Activated T-helper 9 cell treated with anti-CD3 and anti-CD28 coated beads, Interleukin-2, amount 50 U/mL, for 16 hours (primary cell): ENCODE results near the gene ZFAND5.

Source experiments
- DNase-seq: peaks from one replicate; pipeline ENCODE4 v3.0.0-alpha.2; 2020; ENCODE audit warnings: low read depth

Gene ZFAND5

DNA sequence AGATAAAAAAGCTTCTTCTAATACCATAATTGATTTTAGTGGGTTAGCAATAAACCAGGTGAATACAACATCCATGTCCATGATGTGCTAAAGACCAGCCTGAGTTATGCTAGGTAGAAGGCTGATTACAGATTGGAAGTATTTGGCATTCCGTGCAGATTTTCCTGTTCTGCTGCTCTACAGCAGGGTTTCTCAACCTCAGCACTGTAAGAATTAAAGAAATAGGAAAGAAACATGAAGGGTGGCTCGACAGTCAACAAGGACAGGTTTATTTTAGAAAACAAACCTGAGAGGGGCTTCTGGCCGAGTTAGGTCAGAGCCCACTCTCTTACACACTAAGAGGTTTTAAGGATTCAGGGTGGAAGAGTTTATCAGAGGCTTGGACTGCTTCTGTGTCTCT is 42.3 kb downstream of the ZFAND5 start:
- no peak for DNase-seq

DNA sequence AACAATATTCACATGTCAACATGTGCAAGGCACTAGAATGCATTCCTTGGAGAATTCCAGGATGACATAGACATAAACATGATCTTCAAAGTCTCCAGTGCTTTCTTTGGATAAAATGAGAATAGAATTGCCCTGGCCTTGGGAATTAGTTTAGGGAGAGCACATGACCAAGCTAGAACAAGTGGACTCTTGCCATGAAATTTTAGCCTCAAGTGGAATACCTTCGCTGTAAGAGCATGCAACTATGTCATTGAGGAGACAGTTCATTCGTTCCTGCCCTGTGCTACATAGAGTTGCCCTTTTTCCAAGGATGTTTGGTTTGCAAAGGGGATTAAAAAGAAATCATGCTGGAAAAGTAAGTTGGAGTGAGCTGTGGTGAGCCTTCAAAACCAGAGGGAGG is 42.7 kb downstream of the ZFAND5 start:
- DNase-seq, result no peak

DNA sequence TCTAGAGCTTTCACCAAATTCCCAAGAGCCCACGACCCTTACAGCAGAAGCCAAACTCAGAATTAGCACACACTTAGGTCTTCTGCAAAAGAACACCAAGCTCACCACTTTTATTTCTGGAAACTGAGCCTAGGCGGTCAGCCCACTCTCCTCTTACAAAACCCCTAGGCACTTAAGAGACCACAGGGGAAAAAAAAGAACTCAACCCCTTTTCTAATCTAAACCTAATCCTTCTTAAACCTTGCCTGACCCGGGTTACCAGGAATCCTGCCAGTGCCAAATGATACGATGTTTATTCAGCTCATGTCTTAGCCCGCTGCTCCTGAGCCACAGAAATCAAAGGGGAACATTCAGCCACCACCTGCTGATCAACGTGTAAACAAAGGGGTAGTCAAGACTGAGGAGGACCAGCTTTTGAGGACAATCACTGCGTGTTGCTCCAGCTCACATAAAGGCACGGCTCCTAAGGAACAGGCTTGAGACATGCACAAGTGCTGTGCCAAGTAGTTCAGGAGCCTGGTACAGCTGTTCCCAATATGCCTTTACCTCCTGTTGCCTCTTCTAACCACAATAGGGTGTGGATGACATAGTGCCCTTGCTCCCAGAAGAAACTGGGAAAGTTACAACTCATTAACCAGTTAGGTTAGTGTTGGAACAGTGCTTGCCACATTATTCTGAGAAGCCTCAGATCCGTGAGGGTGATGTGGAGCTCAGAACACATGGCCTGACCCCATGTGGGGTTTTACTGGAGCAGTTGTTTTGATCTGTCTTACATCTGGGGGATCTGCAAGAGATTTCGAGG is 49.3 kb downstream of the ZFAND5 start:
- DNase-seq, result no peak

DNA sequence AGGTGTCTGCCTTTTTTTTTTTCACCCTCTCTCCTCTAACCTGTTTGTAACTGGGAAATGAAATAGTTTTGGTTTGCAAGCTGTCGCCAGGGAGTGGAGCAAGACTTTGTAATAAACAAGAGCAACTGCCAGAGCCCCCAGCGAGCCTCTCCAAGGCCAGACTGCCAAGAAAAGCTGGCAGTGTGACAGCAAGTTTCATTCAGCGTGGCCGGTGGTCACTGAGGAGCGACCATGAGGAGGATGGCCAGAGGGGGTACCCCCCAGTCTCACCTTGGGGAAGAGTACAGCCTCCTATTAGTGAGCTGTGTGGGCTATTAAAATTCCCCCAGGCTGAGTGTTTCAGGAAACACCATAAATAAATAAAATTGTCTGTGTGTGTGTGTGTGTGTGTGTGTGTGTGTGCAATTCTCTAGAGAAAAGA is 49.9 kb downstream of the ZFAND5 start:
- no peak for DNase-seq

DNA sequence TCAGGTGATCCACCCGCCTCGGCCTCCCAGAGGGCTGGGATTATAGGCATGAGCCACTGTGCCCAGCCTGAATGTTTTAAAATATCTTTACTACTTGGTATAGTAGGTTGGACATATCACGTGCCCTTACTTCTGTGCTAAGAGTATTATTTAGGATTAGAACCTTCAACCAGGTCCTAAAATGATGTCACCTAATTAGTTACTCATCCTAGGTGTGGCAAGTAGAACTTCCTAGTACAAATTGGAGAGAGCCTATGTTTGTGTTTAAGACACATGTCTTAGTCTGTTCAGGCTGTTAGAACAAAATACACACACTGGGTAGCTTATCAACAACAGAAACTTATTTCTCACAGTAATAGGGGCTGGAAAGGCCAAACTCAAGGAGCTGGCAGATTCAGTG is 51.5 kb downstream of the ZFAND5 start:
- no peak for DNase-seq

DNA sequence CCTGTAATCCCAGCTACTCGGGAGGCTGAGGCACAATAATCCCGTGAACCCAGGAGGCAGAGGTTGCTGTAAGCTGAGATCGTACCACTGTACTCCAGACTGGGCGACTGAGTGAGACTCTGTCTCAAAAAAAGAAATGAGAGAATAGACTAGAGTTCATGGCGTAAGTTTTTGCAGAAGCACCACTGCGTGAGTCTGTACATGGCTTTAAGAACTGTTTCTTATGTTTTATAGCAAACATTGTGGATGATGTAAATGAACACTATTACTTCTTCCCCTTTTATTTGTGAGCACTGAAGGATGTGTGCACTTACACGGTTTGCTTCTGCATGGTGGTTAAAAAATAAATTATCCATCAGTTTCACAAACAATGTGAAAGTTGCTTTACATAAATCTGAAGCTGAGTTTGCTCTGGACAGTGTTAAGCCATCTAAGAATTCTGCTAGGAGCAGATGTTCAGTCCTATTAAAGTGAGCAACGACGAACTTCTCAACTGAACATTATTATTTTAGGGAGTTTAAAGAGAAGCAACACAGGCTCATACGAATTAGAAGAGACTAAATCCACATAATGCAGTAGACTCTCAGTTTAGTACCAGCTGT is 52.5 kb downstream of the ZFAND5 start:
- no peak for DNase-seq

DNA sequence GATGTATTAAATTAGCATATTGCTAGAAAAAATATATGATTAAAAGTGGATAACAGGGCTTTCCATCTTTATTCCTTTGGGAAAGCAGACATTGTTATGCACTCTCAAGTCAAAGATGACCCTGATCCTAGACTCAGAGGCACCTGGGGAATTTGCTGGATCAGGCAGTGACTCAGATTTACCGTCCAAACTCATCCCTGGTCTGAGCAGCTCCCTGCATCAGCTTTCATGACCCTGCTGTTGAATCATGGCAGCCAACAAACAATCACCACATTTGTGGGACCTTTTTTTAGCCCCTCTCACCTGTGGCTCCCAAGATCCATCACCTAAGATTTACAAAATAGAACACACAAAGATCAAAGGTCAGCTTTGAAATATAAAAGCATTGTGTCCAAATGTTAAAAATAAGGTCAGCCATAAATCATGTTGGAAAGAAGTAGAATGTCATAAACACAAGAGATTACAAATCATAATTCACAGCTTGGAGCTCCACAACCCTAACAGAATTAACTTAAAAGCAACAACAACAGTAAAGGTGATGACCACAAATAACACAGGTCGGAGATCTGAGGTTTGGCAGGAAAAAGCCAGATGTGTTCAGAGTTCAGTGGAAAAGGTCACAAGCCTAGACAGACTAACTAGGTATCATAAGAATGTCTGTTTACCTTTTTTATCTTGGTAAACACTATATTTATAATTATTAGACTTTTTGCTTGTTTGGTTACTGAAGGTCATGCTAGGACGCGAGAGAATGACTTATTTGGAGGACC is 55.5 kb downstream of the ZFAND5 start:
- no peak for DNase-seq

DNA sequence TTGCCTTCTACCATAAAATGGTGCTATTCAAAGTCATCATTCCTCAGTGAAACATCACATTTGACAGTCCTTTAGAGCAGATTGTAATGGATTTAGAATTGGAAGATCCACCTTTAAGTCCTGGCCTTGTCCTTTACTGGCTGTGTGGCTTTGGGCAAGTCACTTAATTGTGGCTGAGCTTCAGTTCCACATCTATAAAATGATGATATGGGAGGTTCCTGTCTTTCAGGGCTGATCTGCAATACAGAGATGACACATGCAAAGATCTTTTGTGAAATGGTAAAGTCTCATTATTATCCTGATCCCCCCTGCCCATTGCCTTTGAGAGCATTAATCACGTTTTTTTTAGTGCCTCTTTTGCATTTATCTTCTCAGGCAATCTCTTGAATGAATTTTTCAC is 58.2 kb downstream of the ZFAND5 start:
- DNase-seq, result no peak

DNA sequence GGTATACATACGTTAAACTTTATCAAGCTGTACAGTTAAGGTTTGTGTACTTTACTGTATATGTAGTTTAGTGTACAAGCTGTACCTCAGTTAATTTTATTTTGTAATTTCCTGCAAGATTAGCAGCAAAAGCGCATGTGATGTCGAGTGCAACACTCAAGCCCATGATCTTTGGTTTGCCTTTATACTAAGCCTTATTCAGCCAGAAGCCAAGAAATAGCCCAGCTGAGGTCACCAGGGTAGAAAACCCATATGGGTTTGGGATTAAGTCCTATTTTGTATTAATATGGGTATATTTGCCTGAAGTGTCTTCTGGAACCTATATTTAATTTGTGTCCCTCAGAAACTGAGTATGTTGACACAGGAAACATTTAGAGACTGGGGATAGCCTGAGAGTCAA is 59.3 kb downstream of the ZFAND5 start:
- DNase-seq, result no peak

DNA sequence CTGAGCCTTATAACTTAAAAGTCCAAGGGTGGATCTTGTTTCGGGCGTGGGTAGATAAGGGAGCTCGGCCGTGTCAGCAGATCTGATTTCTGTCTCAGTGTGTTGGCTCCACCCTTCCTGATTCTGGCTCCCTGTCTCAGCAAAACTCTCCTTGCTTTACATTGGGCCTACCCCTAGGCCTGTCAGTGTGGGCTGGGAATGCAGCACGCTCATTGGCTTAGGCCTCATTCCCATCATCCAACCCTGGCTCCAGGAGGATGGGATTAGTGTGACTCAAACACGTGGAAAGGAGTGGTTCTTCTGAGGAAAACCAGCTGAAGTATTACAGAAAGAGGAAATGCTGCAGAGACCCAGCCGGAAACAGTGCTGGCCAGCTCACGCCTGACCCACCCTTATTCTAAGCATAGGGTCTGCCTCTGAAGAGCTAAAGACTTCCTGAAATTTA is 59.9 kb downstream of the ZFAND5 start:
- no peak for DNase-seq

DNA sequence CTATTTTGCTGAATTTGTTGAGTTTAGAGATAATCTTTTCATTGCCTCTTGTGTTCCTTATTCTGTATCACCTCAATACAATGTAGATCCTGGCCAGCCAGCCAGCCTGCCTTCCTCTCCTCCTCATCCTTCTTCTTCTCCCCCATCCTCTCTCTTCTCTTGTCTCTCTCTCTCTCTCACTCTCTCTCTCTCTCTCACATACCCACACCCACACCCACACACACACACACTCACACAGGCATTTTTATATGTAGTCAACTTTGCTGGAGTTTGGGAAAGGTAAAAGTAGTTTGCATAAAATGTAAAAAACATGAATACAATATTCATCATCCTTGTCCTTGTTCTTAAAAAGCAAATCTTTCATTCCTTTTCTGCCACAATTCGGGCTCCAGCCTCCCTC is 60.5 kb downstream of the ZFAND5 start:
- no peak for DNase-seq
